ENCODE data around the gene TTLL13.

- TF ChIP-seq CTCF (IDR thresholded peaks at IDR 0.05): no peak
- TF ChIP-seq REST (IDR thresholded peaks at IDR 0.05; ENCODE audit: insufficient read depth in 1 of 2, low read depth in 2 of 2, low read length in 1 of 2): no peak
Measured at GRCh38 chr15:90306560-90306959, 57.2 kb downstream of the TTLL13 start.
